Nephron progenitor cell (in vitro differentiated cells): Measurements from ENCODE around the gene CNPPD1.

Source experiments
- DNase-seq: peaks from one replicate; pipeline ENCODE4 v3.0.0; 2021
- H3K27ac Mint-ChIP-seq: 2 replicates; pipeline ENCODE4 v1.8.0; 2021; ENCODE audit warnings: mild to moderate bottlenecking, moderate library complexity, mixed read lengths
- H3K27me3 Mint-ChIP-seq: 2 replicates; pipeline ENCODE4 v1.8.0; 2021; ENCODE audit warnings: mild to moderate bottlenecking, low read depth, mixed read lengths; ENCODE audit not compliant: poor library complexity
- H3K36me3 Mint-ChIP-seq: 2 replicates; pipeline ENCODE4 v1.8.0; 2021; ENCODE audit warnings: low read depth, mixed read lengths
- H3K4me1 Mint-ChIP-seq: 2 replicates; pipeline ENCODE4 v1.8.0; 2021; ENCODE audit warnings: mixed read lengths
- H3K4me3 Mint-ChIP-seq: 2 replicates; pipeline ENCODE4 v1.8.0; 2021; ENCODE audit warnings: mild to moderate bottlenecking, moderate library complexity, mixed read lengths
- H3K9me3 Mint-ChIP-seq: 2 replicates; pipeline ENCODE4 v1.8.0; 2021; ENCODE audit warnings: mild to moderate bottlenecking, moderate library complexity, mixed read lengths
- TF ChIP-seq, protein P1 (sequence below): fragments of 200-600 bp; sonication (generic); IDR thresholded peaks from 2 replicates; pipeline ENCODE4 v1.5.0; 2021; ENCODE audit warnings: antibody characterized with exemption

Gene CNPPD1

DNA sequence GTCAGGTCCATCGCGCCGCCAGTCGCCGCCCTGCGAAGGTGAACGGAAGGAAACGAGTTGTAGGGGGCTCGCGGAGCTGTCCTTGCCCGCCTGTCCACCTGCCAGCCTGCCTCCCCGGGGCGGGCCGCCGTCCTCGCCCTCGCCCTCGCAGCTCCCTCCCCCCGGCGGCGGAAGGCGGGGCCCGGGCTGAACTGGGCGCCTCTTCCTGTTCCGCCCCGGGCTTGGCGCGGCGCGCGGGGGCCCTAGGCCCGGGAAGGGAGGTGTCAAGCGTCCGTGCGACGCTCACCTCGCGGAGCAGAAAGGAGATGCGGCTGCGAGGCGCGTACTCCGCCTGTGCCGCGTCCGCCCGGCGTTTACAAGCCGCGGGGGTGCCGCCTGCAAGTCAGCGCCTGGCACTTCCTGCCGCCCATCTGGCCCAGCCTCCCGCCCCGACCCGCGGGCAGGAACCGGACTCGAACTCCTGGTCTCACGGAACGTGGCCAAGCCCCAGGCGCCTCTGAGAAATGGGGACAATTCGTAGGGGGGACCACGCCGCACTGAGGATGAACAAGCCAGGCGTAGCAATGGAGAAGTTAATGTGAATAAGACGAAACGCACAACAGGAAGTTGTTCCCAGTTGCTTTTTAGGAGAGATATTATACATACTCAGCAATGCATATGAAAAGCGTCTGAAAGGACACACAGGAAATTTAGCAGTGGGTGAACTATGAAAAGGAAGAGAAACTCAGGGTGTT is at the start of gene CNPPD1:
TSS of gene CNPPD1 (minus strand) at position 108 of the 734 bp plus-strand sequence. CDS start at position 11, 97 bp downstream.
- no peaks in the 10 kb centered on the region for H3K9me3 Mint-ChIP-seq
- peaks cover 35% of the 10 kb centered on the region for H3K4me1 Mint-ChIP-seq
- no peaks in the 10 kb centered on the region for H3K27me3 Mint-ChIP-seq
- peaks cover 25% of the 10 kb centered on the region for H3K36me3 Mint-ChIP-seq
- TF ChIP-seq, protein P1, sequence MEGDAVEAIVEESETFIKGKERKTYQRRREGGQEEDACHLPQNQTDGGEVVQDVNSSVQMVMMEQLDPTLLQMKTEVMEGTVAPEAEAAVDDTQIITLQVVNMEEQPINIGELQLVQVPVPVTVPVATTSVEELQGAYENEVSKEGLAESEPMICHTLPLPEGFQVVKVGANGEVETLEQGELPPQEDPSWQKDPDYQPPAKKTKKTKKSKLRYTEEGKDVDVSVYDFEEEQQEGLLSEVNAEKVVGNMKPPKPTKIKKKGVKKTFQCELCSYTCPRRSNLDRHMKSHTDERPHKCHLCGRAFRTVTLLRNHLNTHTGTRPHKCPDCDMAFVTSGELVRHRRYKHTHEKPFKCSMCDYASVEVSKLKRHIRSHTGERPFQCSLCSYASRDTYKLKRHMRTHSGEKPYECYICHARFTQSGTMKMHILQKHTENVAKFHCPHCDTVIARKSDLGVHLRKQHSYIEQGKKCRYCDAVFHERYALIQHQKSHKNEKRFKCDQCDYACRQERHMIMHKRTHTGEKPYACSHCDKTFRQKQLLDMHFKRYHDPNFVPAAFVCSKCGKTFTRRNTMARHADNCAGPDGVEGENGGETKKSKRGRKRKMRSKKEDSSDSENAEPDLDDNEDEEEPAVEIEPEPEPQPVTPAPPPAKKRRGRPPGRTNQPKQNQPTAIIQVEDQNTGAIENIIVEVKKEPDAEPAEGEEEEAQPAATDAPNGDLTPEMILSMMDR, result no peak
- peak; percentile 86 for DNase-seq
- H3K27ac Mint-ChIP-seq, result peak within 1 kb of the TSS; percentile 98
- H3K4me3 Mint-ChIP-seq, result peak within 1 kb of the TSS; percentile 96

DNA sequence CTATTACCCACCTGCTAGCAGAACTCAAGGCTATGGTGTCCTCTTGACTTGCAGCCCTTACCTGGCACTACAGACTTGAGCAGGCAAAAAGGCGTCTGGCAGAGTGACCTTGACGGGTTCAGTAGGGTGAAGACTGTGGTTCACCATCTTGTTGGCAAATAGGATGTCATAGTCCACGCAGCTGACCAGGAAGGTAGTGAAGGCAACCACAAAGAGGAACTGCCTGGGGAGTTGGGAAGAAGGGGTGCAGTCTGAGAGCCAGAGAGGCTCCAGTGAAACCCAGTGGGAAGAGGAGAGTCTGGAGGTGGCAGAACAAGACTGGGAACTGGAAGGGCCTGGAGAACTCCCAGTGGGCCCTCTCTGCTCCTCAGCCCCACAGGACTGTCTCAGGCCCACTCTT is 48.6 kb upstream of the CNPPD1 start:
- peaks cover 7% of the 10 kb centered on the region for H3K27me3 Mint-ChIP-seq

DNA sequence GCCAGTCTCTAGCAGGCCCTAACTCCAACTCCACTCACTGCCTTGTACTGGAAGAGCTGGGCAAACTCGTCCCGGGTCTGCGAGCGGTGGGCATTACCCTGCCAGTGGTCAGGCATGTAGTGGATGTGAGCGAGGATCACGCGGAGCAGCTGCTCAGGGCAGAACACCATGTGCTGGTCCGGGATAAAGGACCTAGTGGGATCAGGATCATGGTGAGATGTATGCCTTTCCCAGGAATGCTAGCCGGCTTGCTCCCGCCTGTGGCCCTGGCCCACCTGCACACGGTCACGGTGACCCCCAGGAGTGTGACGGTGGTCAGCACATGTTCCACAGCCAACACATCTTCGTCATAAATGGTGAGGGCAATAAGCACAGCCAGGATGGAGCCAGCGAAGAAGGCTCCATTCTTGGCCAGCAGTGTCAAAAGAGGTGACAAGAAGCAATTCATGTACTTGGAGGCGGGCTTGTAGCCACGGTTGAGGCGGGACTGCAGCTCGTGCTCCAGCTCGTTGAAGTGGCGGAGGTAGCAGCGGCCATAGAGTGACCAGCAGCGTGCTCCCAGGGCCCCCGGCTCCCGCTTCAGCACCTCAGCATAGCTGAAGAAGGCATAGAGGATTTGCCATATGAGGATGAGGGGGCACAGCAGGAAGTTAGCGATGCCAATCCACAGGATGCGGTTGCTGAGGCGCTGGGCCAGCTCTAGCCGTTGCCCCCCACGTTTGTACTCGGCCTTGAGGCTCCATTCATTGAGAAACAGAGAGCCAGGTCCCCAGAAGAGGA is 47.3 kb upstream of the CNPPD1 start:
- DNase-seq, result no peak
- H3K9me3 Mint-ChIP-seq, result no peaks in the 10 kb centered on the region
- no peak overlapping the region for H3K4me3 Mint-ChIP-seq
- H3K36me3 Mint-ChIP-seq, result peaks cover 48% of the 10 kb centered on the region
- H3K27me3 Mint-ChIP-seq, result peaks cover 7% of the 10 kb centered on the region
- TF ChIP-seq, protein P1, result no peak
- H3K27ac Mint-ChIP-seq, result no peak overlapping the region
- H3K4me1 Mint-ChIP-seq, result peaks cover 19% of the 10 kb centered on the region

More for the DNA sequence above, 48.6 kb upstream of the CNPPD1 start:
- Mint-ChIP-seq H3K9me3 (no peaks in the 10 kb centered on the region), H3K4me3 (no peak overlapping the region), H3K36me3 (peaks cover 40% of the 10 kb centered on the region), H3K27ac (peak overlapping the region; percentile 82), H3K4me1 (peaks cover 22% of the 10 kb centered on the region)
- no peak for DNase-seq
- TF ChIP-seq, protein P1, result no peak

DNA sequence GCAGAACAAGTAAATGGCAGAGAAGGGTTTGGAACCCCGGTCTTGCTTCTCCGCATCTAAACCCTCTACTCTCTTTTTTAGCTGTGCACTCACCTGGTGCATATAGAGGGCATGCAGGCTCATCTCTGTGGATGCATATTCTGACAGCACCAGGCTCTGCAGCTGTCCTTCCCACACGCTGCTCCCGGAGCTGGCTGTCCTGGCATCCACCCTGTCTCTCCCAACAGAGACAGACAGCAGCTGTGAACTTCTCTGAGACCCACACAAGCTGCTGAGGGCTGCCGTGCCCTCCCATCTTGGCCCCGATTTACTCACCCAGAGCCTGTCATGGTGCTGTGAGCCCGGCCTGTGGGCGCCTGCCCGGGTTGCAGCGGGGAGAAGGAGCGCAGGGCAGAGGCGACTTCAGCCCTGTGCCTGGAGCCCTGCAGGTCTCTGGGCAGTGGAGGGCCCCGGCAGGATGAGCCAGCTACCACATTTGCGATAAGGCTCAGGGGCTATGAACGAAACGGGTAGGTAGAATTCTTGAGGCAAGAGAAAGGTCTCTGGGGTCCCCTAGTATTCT is 45.3 kb upstream of the CNPPD1 start:
- peaks cover 48% of the 10 kb centered on the region for H3K36me3 Mint-ChIP-seq
- H3K27me3 Mint-ChIP-seq, result peaks cover 2% of the 10 kb centered on the region
- H3K27ac Mint-ChIP-seq, result no peak overlapping the region
- H3K4me1 Mint-ChIP-seq, result peaks cover 12% of the 10 kb centered on the region
- TF ChIP-seq, protein P1, result no peak
- no peak for DNase-seq
- H3K4me3 Mint-ChIP-seq, result no peak overlapping the region
- no peaks in the 10 kb centered on the region for H3K9me3 Mint-ChIP-seq

DNA sequence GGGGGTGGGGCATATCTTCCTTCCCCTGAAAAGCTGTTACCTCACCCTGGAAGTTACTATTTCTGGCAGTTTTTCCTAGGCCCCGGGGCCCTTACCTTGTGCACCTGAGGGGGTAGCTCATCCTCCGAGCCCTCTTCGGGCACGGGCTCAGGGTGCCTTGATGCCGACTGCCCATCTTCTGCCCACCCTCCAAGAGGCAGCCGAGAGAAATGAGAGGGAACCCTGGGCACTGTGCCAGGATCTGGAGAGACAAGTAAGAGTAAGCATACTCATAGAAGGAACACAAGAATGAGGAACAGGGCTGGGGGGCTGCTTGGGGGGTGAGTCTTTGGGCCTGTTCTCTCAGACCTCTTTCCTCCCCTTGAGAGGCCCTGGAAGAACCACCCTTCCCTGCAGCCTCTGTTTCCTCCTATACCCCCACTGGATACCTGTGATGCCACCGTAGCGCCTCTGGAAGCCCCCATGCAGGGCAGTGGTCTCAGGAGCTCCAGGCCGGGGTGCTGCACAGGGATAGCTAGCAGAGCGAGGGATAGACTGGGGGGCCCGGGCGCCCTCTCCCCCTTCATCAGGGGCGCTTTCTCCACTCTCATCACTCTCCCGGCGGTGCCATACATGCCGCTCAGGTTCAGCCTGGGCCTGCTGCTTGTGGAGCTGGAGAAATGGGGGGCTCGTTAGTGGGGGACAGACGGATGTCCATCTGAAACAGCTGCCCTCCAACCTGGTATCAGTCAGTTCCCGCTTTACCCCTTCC is 44.1 kb upstream of the CNPPD1 start:
- Mint-ChIP-seq H3K27ac (no peak overlapping the region), H3K9me3 (no peaks in the 10 kb centered on the region), H3K27me3 (no peaks in the 10 kb centered on the region), H3K36me3 (peaks cover 43% of the 10 kb centered on the region), H3K4me3 (no peak overlapping the region), H3K4me1 (peaks cover 22% of the 10 kb centered on the region)
- DNase-seq, result no peak
- TF ChIP-seq, protein P1, result no peak
